ENCODE data around the gene TCERG1. TPM values are rescaled to one million over a fixed set of nuclear protein-coding genes. Genes with fewer than 3 reads are reported as not detected.

Gene TCERG1
- total and polyA plus RNA-seq, 9 of the 15 experiments (the other 6 are each of a cell fraction or from before 2014, with no cell fraction given): 50.3 to 148 (median 119) TPM

DNA sequence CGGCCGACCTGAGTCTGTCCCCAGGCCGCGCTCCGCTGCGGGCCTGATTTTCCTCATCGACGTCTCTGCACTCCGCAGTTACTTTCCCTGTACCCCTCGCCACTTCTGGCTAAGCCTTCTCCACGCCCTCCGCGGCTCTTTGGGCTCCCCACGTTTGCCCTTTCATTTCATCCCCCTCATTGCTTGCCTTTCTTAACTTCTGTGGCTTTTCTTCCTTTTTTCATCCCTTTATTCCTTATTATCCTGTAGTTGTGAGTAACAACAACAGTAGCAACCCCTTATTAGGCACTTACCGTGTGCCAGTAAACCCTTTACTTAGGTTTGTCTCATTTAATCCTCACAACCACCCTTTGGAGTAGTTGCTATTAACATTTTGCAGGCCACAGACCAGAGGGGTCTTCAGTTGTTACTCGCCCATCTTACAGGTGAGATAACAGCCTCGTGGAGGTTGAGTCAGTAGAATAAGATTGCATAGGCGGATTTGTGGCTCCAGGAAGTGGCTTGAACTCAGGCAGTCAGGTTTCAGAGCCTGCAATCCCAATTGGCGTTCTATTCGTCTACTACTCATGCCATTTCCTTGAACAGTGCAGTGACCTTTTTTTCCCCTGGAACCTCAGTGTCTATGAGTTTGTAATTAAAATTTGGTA, 724 bp downstream of the TCERG1 start (continued):
- TF ChIP-seq, protein P1, sequence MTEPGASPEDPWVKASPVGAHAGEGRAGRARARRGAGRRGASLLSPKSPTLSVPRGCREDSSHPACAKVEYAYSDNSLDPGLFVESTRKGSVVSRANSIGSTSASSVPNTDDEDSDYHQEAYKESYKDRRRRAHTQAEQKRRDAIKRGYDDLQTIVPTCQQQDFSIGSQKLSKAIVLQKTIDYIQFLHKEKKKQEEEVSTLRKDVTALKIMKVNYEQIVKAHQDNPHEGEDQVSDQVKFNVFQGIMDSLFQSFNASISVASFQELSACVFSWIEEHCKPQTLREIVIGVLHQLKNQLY (CRISPR knock-in tag; conservative IDR thresholded peaks at IDR 0.05): no peak
- TF ChIP-seq SMARCA4 (IDR thresholded peaks at IDR 0.05): no peak
- TF ChIP-seq, protein P2, sequence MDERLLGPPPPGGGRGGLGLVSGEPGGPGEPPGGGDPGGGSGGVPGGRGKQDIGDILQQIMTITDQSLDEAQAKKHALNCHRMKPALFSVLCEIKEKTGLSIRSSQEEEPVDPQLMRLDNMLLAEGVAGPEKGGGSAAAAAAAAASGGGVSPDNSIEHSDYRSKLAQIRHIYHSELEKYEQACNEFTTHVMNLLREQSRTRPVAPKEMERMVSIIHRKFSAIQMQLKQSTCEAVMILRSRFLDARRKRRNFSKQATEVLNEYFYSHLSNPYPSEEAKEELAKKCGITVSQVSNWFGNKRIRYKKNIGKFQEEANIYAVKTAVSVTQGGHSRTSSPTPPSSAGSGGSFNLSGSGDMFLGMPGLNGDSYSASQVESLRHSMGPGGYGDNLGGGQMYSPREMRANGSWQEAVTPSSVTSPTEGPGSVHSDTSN (CRISPR knock-in tag; IDR thresholded peaks at IDR 0.05; ENCODE audit: low read depth): no peak
- TF ChIP-seq, protein P2 (tag; conservative IDR thresholded peaks at IDR 0.05; ENCODE audit: low read depth): no peak
- TF ChIP-seq DDX20 (tag; IDR thresholded peaks at IDR 0.05; ENCODE audit: low read depth): no peak
- TF ChIP-seq SMARCC2 (IDR thresholded peaks at IDR 0.05; ENCODE audit: low read depth): no peak
- no peak for TF ChIP-seq ZNF224 (CRISPR knock-in tag; IDR thresholded peaks at IDR 0.05)
- TF ChIP-seq DACH1 (IDR thresholded peaks at IDR 0.05; ENCODE audit: partially characterized antibody): no peak
- TF ChIP-seq YY1 (IDR thresholded peaks at IDR 0.05; ENCODE audit: borderline replicate concordance in 1 of 3, control insufficient read depth in 1 of 3, extremely low read depth in 1 of 3, insufficient read depth in 3 of 3, insufficient read length in 1 of 3, insufficient replicate concordance in 2 of 3, low read depth in 1 of 3, low read length in 2 of 3): no peak
- TF ChIP-seq MTF1 (CRISPR knock-in tag; IDR thresholded peaks at IDR 0.05; ENCODE audit: borderline replicate concordance): no peak
- no peak for TF ChIP-seq TAF7 (tag; IDR thresholded peaks at IDR 0.05)
- TF ChIP-seq KDM1A (IDR thresholded peaks at IDR 0.05): no peak
- TF ChIP-seq ZC3H11A (IDR thresholded peaks at IDR 0.05; ENCODE audit: low read depth, low read length): no peak
- TF ChIP-seq, protein P3, sequence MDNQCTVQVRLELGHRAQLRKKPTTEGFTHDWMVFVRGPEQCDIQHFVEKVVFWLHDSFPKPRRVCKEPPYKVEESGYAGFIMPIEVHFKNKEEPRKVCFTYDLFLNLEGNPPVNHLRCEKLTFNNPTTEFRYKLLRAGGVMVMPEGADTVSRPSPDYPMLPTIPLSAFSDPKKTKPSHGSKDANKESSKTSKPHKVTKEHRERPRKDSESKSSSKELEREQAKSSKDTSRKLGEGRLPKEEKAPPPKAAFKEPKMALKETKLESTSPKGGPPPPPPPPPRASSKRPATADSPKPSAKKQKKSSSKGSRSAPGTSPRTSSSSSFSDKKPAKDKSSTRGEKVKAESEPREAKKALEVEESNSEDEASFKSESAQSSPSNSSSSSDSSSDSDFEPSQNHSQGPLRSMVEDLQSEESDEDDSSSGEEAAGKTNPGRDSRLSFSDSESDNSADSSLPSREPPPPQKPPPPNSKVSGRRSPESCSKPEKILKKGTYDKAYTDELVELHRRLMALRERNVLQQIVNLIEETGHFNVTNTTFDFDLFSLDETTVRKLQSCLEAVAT (IDR thresholded peaks at IDR 0.05): peak in 1 of 2 experiments; percentile 99; a peak in 2 of 4 replicates
- TF ChIP-seq KAT2B (IDR thresholded peaks at IDR 0.05; ENCODE audit: low read depth, low read length): no peak
- TF ChIP-seq, protein P4, sequence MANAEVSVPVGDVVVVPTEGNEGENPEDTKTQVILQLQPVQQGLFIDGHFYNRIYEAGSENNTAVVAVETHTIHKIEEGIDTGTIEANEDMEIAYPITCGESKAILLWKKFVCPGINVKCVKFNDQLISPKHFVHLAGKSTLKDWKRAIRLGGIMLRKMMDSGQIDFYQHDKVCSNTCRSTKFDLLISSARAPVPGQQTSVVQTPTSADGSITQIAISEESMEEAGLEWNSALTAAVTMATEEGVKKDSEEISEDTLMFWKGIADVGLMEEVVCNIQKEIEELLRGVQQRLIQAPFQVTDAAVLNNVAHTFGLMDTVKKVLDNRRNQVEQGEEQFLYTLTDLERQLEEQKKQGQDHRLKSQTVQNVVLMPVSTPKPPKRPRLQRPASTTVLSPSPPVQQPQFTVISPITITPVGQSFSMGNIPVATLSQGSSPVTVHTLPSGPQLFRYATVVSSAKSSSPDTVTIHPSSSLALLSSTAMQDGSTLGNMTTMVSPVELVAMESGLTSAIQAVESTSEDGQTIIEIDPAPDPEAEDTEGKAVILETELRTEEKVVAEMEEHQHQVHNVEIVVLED (CRISPR knock-in tag; IDR thresholded peaks at IDR 0.05): no peak
- TF ChIP-seq, protein P5, sequence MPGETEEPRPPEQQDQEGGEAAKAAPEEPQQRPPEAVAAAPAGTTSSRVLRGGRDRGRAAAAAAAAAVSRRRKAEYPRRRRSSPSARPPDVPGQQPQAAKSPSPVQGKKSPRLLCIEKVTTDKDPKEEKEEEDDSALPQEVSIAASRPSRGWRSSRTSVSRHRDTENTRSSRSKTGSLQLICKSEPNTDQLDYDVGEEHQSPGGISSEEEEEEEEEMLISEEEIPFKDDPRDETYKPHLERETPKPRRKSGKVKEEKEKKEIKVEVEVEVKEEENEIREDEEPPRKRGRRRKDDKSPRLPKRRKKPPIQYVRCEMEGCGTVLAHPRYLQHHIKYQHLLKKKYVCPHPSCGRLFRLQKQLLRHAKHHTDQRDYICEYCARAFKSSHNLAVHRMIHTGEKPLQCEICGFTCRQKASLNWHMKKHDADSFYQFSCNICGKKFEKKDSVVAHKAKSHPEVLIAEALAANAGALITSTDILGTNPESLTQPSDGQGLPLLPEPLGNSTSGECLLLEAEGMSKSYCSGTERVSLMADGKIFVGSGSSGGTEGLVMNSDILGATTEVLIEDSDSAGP (CRISPR knock-in tag; IDR thresholded peaks at IDR 0.05): no peak
- no peak for TF ChIP-seq BHLHE40 (IDR thresholded peaks at IDR 0.05; ENCODE audit: low read length)
- TF ChIP-seq ZNF589 (CRISPR knock-in tag; IDR thresholded peaks at IDR 0.05; ENCODE audit: low read depth): no peak
